Upper lobe of left lung (tissue), 4 donors: ENCODE results near the gene RTL1.

Source experiments
- EP300 ChIP-seq, 4 donors: sonication (generic); formaldehyde crosslinking; IDR thresholded peaks; one replicate each; pipeline ENCODE4 v1.5.1; 2017; ENCODE audit warnings: antibody characterized with exemption in 4 of 4, control low read depth in 2 of 4
- POLR2A ChIP-seq, 4 donors: fragments of 450-650 bp; IDR thresholded peaks; one replicate each; pipeline ENCODE4 v1.5.1; 2016 to 2017; ENCODE audit warnings: antibody characterized with exemption in 4 of 4, mild to moderate bottlenecking in 2 of 4
- TF ChIP-seq, protein P1 (sequence below), 6 experiments: fragments of 450-650 bp in 4 of 6; fragments of 200-600 bp in 2 of 6; sonication (generic) in 2 of 6; IDR thresholded peaks; one replicate each; pipeline ENCODE4 v1.5.1; 2016 to 2019; ENCODE audit warnings: antibody characterized with exemption in 6 of 6

DNA sequence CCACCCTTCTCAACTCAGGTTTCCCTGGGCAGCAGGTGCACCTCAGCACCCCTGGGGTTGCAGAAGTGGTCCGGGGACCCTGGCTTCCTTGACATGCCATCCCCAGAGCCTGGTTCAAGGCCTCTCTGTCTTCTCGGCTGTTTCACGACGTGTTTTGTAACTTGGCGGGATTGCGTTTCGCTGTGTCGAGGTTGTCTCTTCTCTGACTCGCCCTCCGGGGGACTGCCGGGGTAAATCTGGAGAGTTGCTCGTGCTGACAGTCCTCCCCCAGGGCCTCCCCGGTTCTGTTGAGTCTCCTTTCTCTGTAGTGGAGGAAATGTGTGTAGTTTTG, 52.0 kb downstream of the RTL1 start:
- no peak for TF ChIP-seq POLR2A (IDR thresholded peaks at IDR 0.05)
- TF ChIP-seq, protein P1, sequence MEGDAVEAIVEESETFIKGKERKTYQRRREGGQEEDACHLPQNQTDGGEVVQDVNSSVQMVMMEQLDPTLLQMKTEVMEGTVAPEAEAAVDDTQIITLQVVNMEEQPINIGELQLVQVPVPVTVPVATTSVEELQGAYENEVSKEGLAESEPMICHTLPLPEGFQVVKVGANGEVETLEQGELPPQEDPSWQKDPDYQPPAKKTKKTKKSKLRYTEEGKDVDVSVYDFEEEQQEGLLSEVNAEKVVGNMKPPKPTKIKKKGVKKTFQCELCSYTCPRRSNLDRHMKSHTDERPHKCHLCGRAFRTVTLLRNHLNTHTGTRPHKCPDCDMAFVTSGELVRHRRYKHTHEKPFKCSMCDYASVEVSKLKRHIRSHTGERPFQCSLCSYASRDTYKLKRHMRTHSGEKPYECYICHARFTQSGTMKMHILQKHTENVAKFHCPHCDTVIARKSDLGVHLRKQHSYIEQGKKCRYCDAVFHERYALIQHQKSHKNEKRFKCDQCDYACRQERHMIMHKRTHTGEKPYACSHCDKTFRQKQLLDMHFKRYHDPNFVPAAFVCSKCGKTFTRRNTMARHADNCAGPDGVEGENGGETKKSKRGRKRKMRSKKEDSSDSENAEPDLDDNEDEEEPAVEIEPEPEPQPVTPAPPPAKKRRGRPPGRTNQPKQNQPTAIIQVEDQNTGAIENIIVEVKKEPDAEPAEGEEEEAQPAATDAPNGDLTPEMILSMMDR (IDR thresholded peaks at IDR 0.05) = no peak
- no peak for TF ChIP-seq EP300 (IDR thresholded peaks at IDR 0.05)
